Panc1 (cell line): ENCODE results near the gene P2RX2. TPM values are rescaled to one million over a fixed set of nuclear protein-coding genes. Genes with fewer than 3 reads are reported as not detected.

Source experiments
- ATAC-seq: fragments of 200-7000 bp; cut with Tn5 transposase; 2 replicates; pipeline ENCODE4 v1.9.1; 2020; ENCODE audit warnings: mild to moderate bottlenecking, moderate library complexity
- BruUV-seq: library from RNA; stranded (reverse); fragments of 400-500 nt; replicated peaks from 2 replicates; lab custom pipeline; 2021; lab: Mats Ljungman, UMichigan
- CTCF ChIA-PET: fragments of 300-600 bp; sonication (Branson Sonifier 250); formaldehyde crosslinking; loops from one replicate; lab custom pipeline; 2022; ENCODE audit warnings: antibody characterized with exemption; lab: Charles Lee
- POLR2A ChIA-PET: fragments of 300-600 bp; sonication (Branson Sonifier 250); formaldehyde crosslinking; loops from one replicate; lab custom pipeline; 2022; ENCODE audit warnings: antibody characterized with exemption; lab: Charles Lee
- DNase-seq: peaks from one replicate; pipeline ENCODE4 v3.0.0-alpha.2; 2010; ENCODE audit warnings: low read depth, low spot score
- H3K27ac ChIP-seq: 2 replicates; pipeline ENCODE4 v1.5.1; 2011; ENCODE audit warnings: mild to moderate bottlenecking, low read length, inconsistent platforms
- H3K27me3 ChIP-seq: fragments of 200-500 bp; sonication (Bioruptor generic); 2 replicates; pipeline ENCODE4 v1.6.0; 2014; ENCODE audit warnings: low read length, inconsistent platforms; ENCODE audit not compliant: control insufficient read depth, insufficient read depth
- H3K36me3 ChIP-seq: fragments of 200-500 bp; sonication (Bioruptor generic); 2 replicates; pipeline ENCODE4 v1.5.1; 2014; ENCODE audit warnings: inconsistent platforms, mild to moderate bottlenecking, low read length, moderate library complexity; ENCODE audit not compliant: control insufficient read depth, insufficient read depth
- H3K4me1 ChIP-seq: 2 replicates; pipeline ENCODE4 v1.5.1; 2011; ENCODE audit warnings: inconsistent platforms, mild to moderate bottlenecking, low read length, moderate library complexity; ENCODE audit not compliant: control insufficient read depth, insufficient read depth
- H3K4me3 ChIP-seq, 2 experiments: 2 replicates each; pipeline ENCODE4 v1.5.1; 2011 to 2012; ENCODE audit warnings: low read depth in 2 of 2, low read length in 2 of 2, mild to moderate bottlenecking in 2 of 2, inconsistent platforms in 1 of 2, moderate library complexity in 1 of 2
- H3K9me3 ChIP-seq: fragments of 200-500 bp; sonication (Bioruptor generic); 2 replicates; pipeline ENCODE4 v1.5.1; 2014; ENCODE audit warnings: low read depth, mild to moderate bottlenecking, inconsistent platforms, low read length, moderate library complexity; ENCODE audit not compliant: control insufficient read depth, insufficient read depth
- POLR2AphosphoS5 ChIP-seq: IDR thresholded peaks from 2 replicates; pipeline ENCODE4 v1.6.1; 2012; ENCODE audit warnings: mild to moderate bottlenecking, low read depth, low read length, moderate library complexity
- SIN3A ChIP-seq: IDR thresholded peaks from 2 replicates; pipeline ENCODE4 v1.6.1; 2012; ENCODE audit warnings: low read depth, mild to moderate bottlenecking, low read length, moderate library complexity, borderline replicate concordance; ENCODE audit not compliant: insufficient read depth
- TCF7L2 ChIP-seq: IDR thresholded peaks from 2 replicates; pipeline ENCODE4 v1.6.1; 2011; ENCODE audit warnings: mild to moderate bottlenecking, low read depth, low read length, inconsistent platforms
- in situ Hi-C: cut with HindIII; loops from 2 replicates; pipeline ENCODE4 v1.10.0; 2016; ENCODE audit warnings: low sequenced_read_pairs, low pct_unique_long_range_greater_than_20kb
- intact Hi-C: fragments of 100-400 bp; cut with micrococcal nuclease; formaldehyde crosslinking; loops from one replicate; pipeline ENCODE4 v1.10.0; 2022; ENCODE audit not compliant: unreplicated experiment
- total RNA-seq: library from RNA; stranded (reverse); gene quantifications from one replicate; pipeline ENCODE4 v1.2.1, GENCODE V29; 2021; ENCODE audit not compliant: unreplicated experiment
- TF ChIP-seq, protein P1 (sequence below), 2 experiments: IDR thresholded peaks; 2 replicates each; pipeline ENCODE4 v1.6.1; 2011 to 2012; ENCODE audit warnings: low read depth in 2 of 2, control low read depth in 1 of 2, low read length in 1 of 2, mild to moderate bottlenecking in 1 of 2, moderate library complexity in 1 of 2; ENCODE audit not compliant: insufficient read depth in 1 of 2
- TF ChIP-seq, protein P2 (sequence below): fragments of 450-650 bp; IDR thresholded peaks from 2 replicates; pipeline ENCODE4 v1.5.1; 2017; ENCODE audit warnings: mild to moderate bottlenecking

P2RX2 gene
- total RNA-seq, 1 experiment from 2014 or later, result 1.2 TPM

DNA sequence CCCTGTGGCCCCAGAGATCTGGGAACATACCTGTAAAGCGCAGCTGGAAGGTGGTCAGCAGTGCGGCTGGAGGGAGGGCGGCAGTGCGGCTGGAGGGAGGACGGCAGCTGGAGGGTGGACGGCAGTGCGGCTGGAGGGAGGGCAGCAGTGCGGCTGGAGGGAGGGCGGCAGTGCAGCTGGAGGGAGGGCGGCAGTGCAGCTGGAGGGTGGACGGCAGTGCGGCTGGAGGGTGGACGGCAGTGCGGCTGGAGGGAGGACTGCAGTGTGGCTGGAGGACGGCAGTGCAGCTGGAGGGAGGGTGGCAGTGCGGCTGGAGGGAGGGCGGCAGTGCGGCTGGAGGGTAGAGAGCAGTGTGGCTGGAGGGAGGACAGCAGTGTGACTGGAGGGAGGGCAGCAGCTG lies 31.6 kb upstream of the P2RX2 start:
- ATAC-seq (no peak), DNase-seq (no peak)
- CTCF ChIA-PET, result no interaction called here
- TF ChIP-seq TCF7L2 (no peak), POLR2AphosphoS5 (no peak), SIN3A (no peak)
- TF ChIP-seq, protein P1, sequence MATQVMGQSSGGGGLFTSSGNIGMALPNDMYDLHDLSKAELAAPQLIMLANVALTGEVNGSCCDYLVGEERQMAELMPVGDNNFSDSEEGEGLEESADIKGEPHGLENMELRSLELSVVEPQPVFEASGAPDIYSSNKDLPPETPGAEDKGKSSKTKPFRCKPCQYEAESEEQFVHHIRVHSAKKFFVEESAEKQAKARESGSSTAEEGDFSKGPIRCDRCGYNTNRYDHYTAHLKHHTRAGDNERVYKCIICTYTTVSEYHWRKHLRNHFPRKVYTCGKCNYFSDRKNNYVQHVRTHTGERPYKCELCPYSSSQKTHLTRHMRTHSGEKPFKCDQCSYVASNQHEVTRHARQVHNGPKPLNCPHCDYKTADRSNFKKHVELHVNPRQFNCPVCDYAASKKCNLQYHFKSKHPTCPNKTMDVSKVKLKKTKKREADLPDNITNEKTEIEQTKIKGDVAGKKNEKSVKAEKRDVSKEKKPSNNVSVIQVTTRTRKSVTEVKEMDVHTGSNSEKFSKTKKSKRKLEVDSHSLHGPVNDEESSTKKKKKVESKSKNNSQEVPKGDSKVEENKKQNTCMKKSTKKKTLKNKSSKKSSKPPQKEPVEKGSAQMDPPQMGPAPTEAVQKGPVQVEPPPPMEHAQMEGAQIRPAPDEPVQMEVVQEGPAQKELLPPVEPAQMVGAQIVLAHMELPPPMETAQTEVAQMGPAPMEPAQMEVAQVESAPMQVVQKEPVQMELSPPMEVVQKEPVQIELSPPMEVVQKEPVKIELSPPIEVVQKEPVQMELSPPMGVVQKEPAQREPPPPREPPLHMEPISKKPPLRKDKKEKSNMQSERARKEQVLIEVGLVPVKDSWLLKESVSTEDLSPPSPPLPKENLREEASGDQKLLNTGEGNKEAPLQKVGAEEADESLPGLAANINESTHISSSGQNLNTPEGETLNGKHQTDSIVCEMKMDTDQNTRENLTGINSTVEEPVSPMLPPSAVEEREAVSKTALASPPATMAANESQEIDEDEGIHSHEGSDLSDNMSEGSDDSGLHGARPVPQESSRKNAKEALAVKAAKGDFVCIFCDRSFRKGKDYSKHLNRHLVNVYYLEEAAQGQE (IDR thresholded peaks at IDR 0.05; ENCODE audit: insufficient read depth in 1 of 2, low read depth in 2 of 2, low read length in 1 of 2), result no peak
- TF ChIP-seq, protein P2, sequence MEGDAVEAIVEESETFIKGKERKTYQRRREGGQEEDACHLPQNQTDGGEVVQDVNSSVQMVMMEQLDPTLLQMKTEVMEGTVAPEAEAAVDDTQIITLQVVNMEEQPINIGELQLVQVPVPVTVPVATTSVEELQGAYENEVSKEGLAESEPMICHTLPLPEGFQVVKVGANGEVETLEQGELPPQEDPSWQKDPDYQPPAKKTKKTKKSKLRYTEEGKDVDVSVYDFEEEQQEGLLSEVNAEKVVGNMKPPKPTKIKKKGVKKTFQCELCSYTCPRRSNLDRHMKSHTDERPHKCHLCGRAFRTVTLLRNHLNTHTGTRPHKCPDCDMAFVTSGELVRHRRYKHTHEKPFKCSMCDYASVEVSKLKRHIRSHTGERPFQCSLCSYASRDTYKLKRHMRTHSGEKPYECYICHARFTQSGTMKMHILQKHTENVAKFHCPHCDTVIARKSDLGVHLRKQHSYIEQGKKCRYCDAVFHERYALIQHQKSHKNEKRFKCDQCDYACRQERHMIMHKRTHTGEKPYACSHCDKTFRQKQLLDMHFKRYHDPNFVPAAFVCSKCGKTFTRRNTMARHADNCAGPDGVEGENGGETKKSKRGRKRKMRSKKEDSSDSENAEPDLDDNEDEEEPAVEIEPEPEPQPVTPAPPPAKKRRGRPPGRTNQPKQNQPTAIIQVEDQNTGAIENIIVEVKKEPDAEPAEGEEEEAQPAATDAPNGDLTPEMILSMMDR, result no peak
- POLR2A ChIA-PET, result no interaction called here
- Histone ChIP-seq H3K27me3 (no peaks in the 10 kb centered on the region), H3K27ac (no peak overlapping the region), H3K36me3 (no peaks in the 10 kb centered on the region), H3K9me3 (no peaks in the 10 kb centered on the region), H3K4me3 (no peak overlapping the region), H3K4me1 (no peaks in the 10 kb centered on the region)
- BruUV-seq, result no TSS peak
- in situ Hi-C loops, result no loop called here
- intact Hi-C loops, result no loop called here

DNA sequence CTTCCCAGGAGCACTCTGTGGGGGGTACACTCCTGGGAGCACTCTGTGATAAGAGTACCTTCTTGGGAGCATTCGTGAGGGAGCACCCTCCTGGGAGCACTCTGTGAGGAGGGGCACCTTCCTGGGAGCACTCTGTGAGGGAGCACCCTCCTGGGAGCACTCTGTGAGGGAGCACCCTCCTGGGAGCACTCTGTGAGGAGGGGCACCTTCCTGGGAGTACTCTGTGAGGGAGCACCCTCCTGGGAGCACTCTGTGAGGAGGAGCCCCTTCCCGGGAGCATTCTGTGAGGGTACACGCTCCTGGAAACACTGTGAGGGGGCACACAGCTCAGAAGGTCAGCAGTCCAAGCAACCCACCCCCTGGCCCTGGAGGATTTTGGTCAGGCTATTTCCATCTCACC lies 30.8 kb upstream of the P2RX2 start:
- ATAC-seq (no peak), DNase-seq (no peak)
- H3K27me3 ChIP-seq, result no peaks in the 10 kb centered on the region
- no peaks in the 10 kb centered on the region for H3K4me1 ChIP-seq
- POLR2A ChIA-PET, result no interaction called here
- H3K27ac ChIP-seq, result no peak overlapping the region
- no peak overlapping the region for H3K4me3 ChIP-seq
- CTCF ChIA-PET, result no interaction called here
- no peaks in the 10 kb centered on the region for H3K9me3 ChIP-seq
- BruUV-seq, result no TSS peak
- TF ChIP-seq, protein P2, result no peak
- TF ChIP-seq SIN3A, result no peak
- TF ChIP-seq POLR2AphosphoS5, result no peak
- TF ChIP-seq TCF7L2, result no peak
- TF ChIP-seq, protein P1 (IDR thresholded peaks at IDR 0.05; ENCODE audit: insufficient read depth in 1 of 2, low read depth in 2 of 2, low read length in 1 of 2), result no peak
- intact Hi-C loops (no loop called here), in situ Hi-C loops (no loop called here)
- no peaks in the 10 kb centered on the region for H3K36me3 ChIP-seq
